IMR-90 (cell line): ENCODE results near the gene CAPN10. TPM values are rescaled to one million over a fixed set of nuclear protein-coding genes. Genes with fewer than 3 reads are reported as not detected.

ENCODE experiments used
- ATAC-seq: fragments of 200-7000 bp; cut with Tn5 transposase; 2 replicates; pipeline ENCODE4 v1.9.1; 2020; ENCODE audit warnings: low read depth, mild to moderate bottlenecking, moderate library complexity
- BruUV-seq: library from RNA; stranded (reverse); fragments of 400-500 nt; replicated peaks from 2 replicates; lab custom pipeline; 2021; lab: Mats Ljungman, UMichigan
- CTCF ChIA-PET: fragments of 300-600 bp; formaldehyde crosslinking; extraction: SDS; loops from one replicate; lab custom pipeline; 2021; ENCODE audit warnings: antibody characterized with exemption; lab: Yijun Ruan, JAX
- POLR2A ChIA-PET: fragments of 300-600 bp; sonication (Branson Sonifier 250); formaldehyde crosslinking; loops from one replicate; lab custom pipeline; 2022; ENCODE audit warnings: antibody characterized with exemption; ENCODE audit not compliant: unreplicated experiment; lab: Charles Lee
- DNase-seq: peaks from one replicate; pipeline ENCODE4 v3.0.0; 2013
- H2AFZ ChIP-seq: replicated peaks from 2 replicates; pipeline ENCODE3; 2013; ENCODE audit warnings: low read length, mild to moderate bottlenecking; ENCODE audit not compliant: poor library complexity
- H2AK5ac ChIP-seq: 2 replicates; pipeline ENCODE4 v1.6.1; 2013; ENCODE audit warnings: low read depth, low read length, inconsistent platforms
- H2AK9ac ChIP-seq: replicated peaks from 2 replicates; pipeline ENCODE3; 2013; ENCODE audit warnings: mild to moderate bottlenecking, low read depth, low read length, moderate library complexity; ENCODE audit not compliant: poor library complexity
- H2BK120ac ChIP-seq: 2 replicates; pipeline ENCODE4 v1.6.1; 2013; ENCODE audit warnings: low read depth, low read length, inconsistent platforms
- H2BK15ac ChIP-seq: 3 replicates; pipeline ENCODE4 v1.6.1; 2013; ENCODE audit warnings: low read depth, low read length, inconsistent platforms
- H2BK20ac ChIP-seq: 2 replicates; pipeline ENCODE4 v1.6.1; 2013; ENCODE audit warnings: low read depth, mild to moderate bottlenecking, inconsistent platforms, low read length, moderate library complexity
- H2BK5ac ChIP-seq: 2 replicates; pipeline ENCODE4 v1.6.1; 2013; ENCODE audit warnings: mild to moderate bottlenecking, low read depth, low read length, inconsistent platforms; ENCODE audit not compliant: poor library complexity, severe bottlenecking
- H3K14ac ChIP-seq: replicated peaks from 2 replicates; pipeline ENCODE4 v1.6.1; 2013; ENCODE audit warnings: low read depth, low read length, inconsistent platforms
- H3K18ac ChIP-seq: 2 replicates; pipeline ENCODE4 v1.6.1; 2013; ENCODE audit warnings: low read depth, low read length, control low read depth
- H3K23ac ChIP-seq: 2 replicates; pipeline ENCODE4 v1.6.1; 2013; ENCODE audit warnings: low read depth, low read length, inconsistent platforms
- H3K27ac ChIP-seq: 2 replicates; pipeline ENCODE4 v1.5.1; 2013; ENCODE audit warnings: mild to moderate bottlenecking, control low read depth, low read length; ENCODE audit not compliant: insufficient read depth
- H3K27me3 ChIP-seq: 2 replicates; pipeline ENCODE4 v1.6.1; 2013; ENCODE audit warnings: low read length; ENCODE audit not compliant: control insufficient read depth, insufficient read depth
- H3K36me3 ChIP-seq: 2 replicates; pipeline ENCODE4 v1.6.1; 2013; ENCODE audit warnings: low read length, mixed read lengths; ENCODE audit not compliant: control insufficient read depth, insufficient read depth
- H3K4ac ChIP-seq: 2 replicates; pipeline ENCODE4 v1.6.1; 2013; ENCODE audit warnings: low read depth, low read length, inconsistent platforms
- H3K4me1 ChIP-seq: 2 replicates; pipeline ENCODE4 v1.6.1; 2013; ENCODE audit warnings: low read length, mixed read lengths; ENCODE audit not compliant: control insufficient read depth, insufficient read depth
- H3K4me2 ChIP-seq: 2 replicates; pipeline ENCODE4 v1.6.1; 2013; ENCODE audit warnings: low read depth, mild to moderate bottlenecking, control low read depth, low read length, moderate library complexity
- H3K4me3 ChIP-seq: 2 replicates; pipeline ENCODE4 v1.5.1; 2013; ENCODE audit warnings: low read depth, mild to moderate bottlenecking, control low read depth, low read length, moderate library complexity; ENCODE audit not compliant: insufficient read depth
- H3K56ac ChIP-seq: 2 replicates; pipeline ENCODE4 v1.6.1; 2013; ENCODE audit warnings: low read length, inconsistent platforms; ENCODE audit not compliant: insufficient read depth; ENCODE audit errors: extremely low read depth
- H3K79me1 ChIP-seq, 2 experiments: 2 replicates each; pipeline ENCODE4 v1.6.1; 2013; ENCODE audit warnings: low read length in 2 of 2, inconsistent platforms in 1 of 2, low read depth in 1 of 2
- H3K9ac ChIP-seq: 2 replicates; pipeline ENCODE4 v1.6.1; 2013; ENCODE audit warnings: low read depth, low read length, control low read depth
- H3K9me1 ChIP-seq: 2 replicates; pipeline ENCODE4 v1.6.1; 2013; ENCODE audit warnings: low read length, inconsistent platforms; ENCODE audit not compliant: insufficient read depth
- H3K9me3 ChIP-seq: 2 replicates; pipeline ENCODE4 v1.6.1; 2013; ENCODE audit warnings: low read length; ENCODE audit not compliant: control insufficient read depth, insufficient read depth
- H4K20me1 ChIP-seq: 2 replicates; pipeline ENCODE4 v1.6.1; 2013; ENCODE audit warnings: low read length, inconsistent platforms; ENCODE audit not compliant: insufficient read depth
- H4K5ac ChIP-seq: 2 replicates; pipeline ENCODE4 v1.6.1; 2013; ENCODE audit warnings: mild to moderate bottlenecking, low read depth, low read length, control low read depth
- H4K8ac ChIP-seq, 2 experiments: 2 replicates each; pipeline ENCODE4 v1.6.1; 2013; ENCODE audit warnings: low read depth in 2 of 2, low read length in 2 of 2, control low read depth in 1 of 2, inconsistent platforms in 1 of 2
- H4K91ac ChIP-seq: 2 replicates; pipeline ENCODE4 v1.6.1; 2013; ENCODE audit warnings: low read depth, low read length, inconsistent platforms; ENCODE audit not compliant: insufficient read depth
- CEBPB ChIP-seq: IDR thresholded peaks from 2 replicates; pipeline ENCODE4 v1.6.1; 2012; ENCODE audit warnings: low read depth, low read length, improper control_type of control experiment
- CHD1 ChIP-seq: IDR thresholded peaks from 2 replicates; pipeline ENCODE4 v1.6.1; 2012; ENCODE audit warnings: low read depth, low read length, improper control_type of control experiment
- CTCF ChIP-seq: conservative IDR thresholded peaks from 2 replicates; pipeline ENCODE4 v1.5.1; 2012; ENCODE audit warnings: mild to moderate bottlenecking, low read depth, low read length, improper control_type of control experiment
- ELK1 ChIP-seq: fragments of 150-350 bp; IDR thresholded peaks from 2 replicates; pipeline ENCODE4 v1.6.1; 2016; ENCODE audit warnings: low read depth, mild to moderate bottlenecking, low read length, moderate library complexity, borderline replicate concordance
- FOS ChIP-seq: fragments of 150-350 bp; IDR thresholded peaks from 2 replicates; pipeline ENCODE4 v1.6.1; 2016; ENCODE audit warnings: low read depth, low read length
- MAZ ChIP-seq: IDR thresholded peaks from 2 replicates; pipeline ENCODE4 v1.6.1; 2012; ENCODE audit warnings: low read depth, mild to moderate bottlenecking, low read length, improper control_type of control experiment, moderate library complexity, borderline replicate concordance
- MXI1 ChIP-seq: IDR thresholded peaks from 2 replicates; pipeline ENCODE4 v1.6.1; 2012; ENCODE audit warnings: low read depth, mild to moderate bottlenecking, low read length, moderate library complexity, borderline replicate concordance
- NFE2L2 ChIP-seq: fragments of 150-350 bp; IDR thresholded peaks from 2 replicates; pipeline ENCODE4 v1.6.1; 2016; ENCODE audit warnings: low read depth, mild to moderate bottlenecking, low read length
- POLR2A ChIP-seq: IDR thresholded peaks from 2 replicates; pipeline ENCODE4 v1.6.1; 2012; ENCODE audit warnings: mild to moderate bottlenecking, low read depth, low read length
- RAD21 ChIP-seq: IDR thresholded peaks from 2 replicates; pipeline ENCODE4 v1.6.1; 2012; ENCODE audit warnings: low read length, improper control_type of control experiment
- RCOR1 ChIP-seq: IDR thresholded peaks from 2 replicates; pipeline ENCODE4 v1.6.1; 2012; ENCODE audit warnings: mild to moderate bottlenecking, low read length, improper control_type of control experiment; ENCODE audit not compliant: insufficient replicate concordance
- RFX5 ChIP-seq: IDR thresholded peaks from 2 replicates; pipeline ENCODE4 v1.8.0; 2012; ENCODE audit warnings: low read depth, mild to moderate bottlenecking, low read length, moderate library complexity
- SMC3 ChIP-seq: fragments of 150-350 bp; IDR thresholded peaks from 2 replicates; pipeline ENCODE4 v1.6.1; 2016; ENCODE audit warnings: low read depth, mild to moderate bottlenecking, antibody characterized with exemption, low read length, moderate library complexity
- USF2 ChIP-seq: fragments of 150-350 bp; IDR thresholded peaks from 2 replicates; pipeline ENCODE4 v1.6.1; 2017; ENCODE audit warnings: mild to moderate bottlenecking, antibody characterized with exemption, low read length, low read depth
- dilution Hi-C: fragments of 300-500 bp; cut with HindIII; formaldehyde crosslinking; loops from one replicate; pipeline ENCODE4 v1.14.3; 2018; ENCODE audit warnings: low sequenced_read_pairs; ENCODE audit not compliant: unreplicated experiment
- in situ Hi-C: fragments of 300-500 bp; cut with MboI; formaldehyde crosslinking; loops from 3 replicates; pipeline ENCODE4 v1.14.3; 2019; ENCODE audit warnings: low sequenced_read_pairs, inconsistent platforms, mixed read lengths
- intact Hi-C: fragments of 100-400 bp; cut with micrococcal nuclease; formaldehyde crosslinking; loops from 2 replicates; pipeline ENCODE4 v1.10.0; 2022
- polyA plus RNA-seq, 3 experiments: library from polyadenylated mRNA; depleted of rRNA; stranded (reverse); fragments of >200 nt; gene quantifications; 2 replicates each; pipeline ENCODE4 v1.2.3, GENCODE V29; 2012; ENCODE audit warnings: low replicate concordance in 1 of 3
- total RNA-seq: library from RNA; depleted of rRNA; stranded (reverse); fragments of >200 nt; gene quantifications from 2 replicates; pipeline ENCODE4 v1.2.3, GENCODE V29; 2012

Gene CAPN10
- total and polyA plus RNA-seq, 2 of the 4 experiments (the other 2 are of a cell fraction) = 6.3 to 20.9 TPM

GRCh38 chr2:240539906-240540305, 46.6 kb upstream of the CAPN10 start:
- H3K4me3 ChIP-seq = no peak overlapping the region
- in situ Hi-C loops = no loop called here
- H3K9ac ChIP-seq = no peak overlapping the region
- no TSS peak for BruUV-seq
- no peak overlapping the region for H4K91ac ChIP-seq
- no peak overlapping the region for H3K56ac ChIP-seq
- H3K4me1 ChIP-seq = no peaks in the 10 kb centered on the region
- no peak overlapping the region for H3K23ac ChIP-seq
- no peak overlapping the region for H3K14ac ChIP-seq
- no peak overlapping the region for H2BK15ac ChIP-seq
- no peak overlapping the region for H3K18ac ChIP-seq
- peaks cover 4% of the 10 kb centered on the region; the same call in 1 of the 2 replicates for H3K9me1 ChIP-seq
- H3K4me2 ChIP-seq = no peak overlapping the region
- no peak overlapping the region for H2AFZ ChIP-seq
- no peak overlapping the region for H4K8ac ChIP-seq
- no peak overlapping the region for H2BK120ac ChIP-seq
- H3K79me1 ChIP-seq = no peaks in the 10 kb centered on the region; a peak in 1 of 4 replicates
- TF ChIP-seq POLR2A = no peak
- TF ChIP-seq MXI1 = no peak
- no peak for TF ChIP-seq CHD1
- no peak for TF ChIP-seq RFX5
- TF ChIP-seq FOS = no peak
- TF ChIP-seq ELK1 = no peak
- no peak for TF ChIP-seq RCOR1
- TF ChIP-seq NFE2L2 = no peak
- no peak for TF ChIP-seq CTCF
- no peak for TF ChIP-seq SMC3
- no peak for TF ChIP-seq RAD21
- TF ChIP-seq USF2 = no peak
- no peak for TF ChIP-seq MAZ
- TF ChIP-seq CEBPB = no peak
- H3K9me3 ChIP-seq = no peaks in the 10 kb centered on the region
- no peak overlapping the region for H3K4ac ChIP-seq
- no peak overlapping the region for H2AK9ac ChIP-seq
- no peak for ATAC-seq
- no peak overlapping the region for H3K27ac ChIP-seq
- ChIA-PET CTCF (no interaction called here), POLR2A (no interaction called here)
- H3K27me3 ChIP-seq = no peaks in the 10 kb centered on the region
- intact Hi-C loops = no loop called here
- H3K36me3 ChIP-seq = peaks cover 6% of the 10 kb centered on the region
- dilution Hi-C loops = no loop called here
- no peaks in the 10 kb centered on the region for H4K20me1 ChIP-seq
- no peak overlapping the region for H2AK5ac ChIP-seq
- no peak overlapping the region for H2BK20ac ChIP-seq
- H2BK5ac ChIP-seq = no peak overlapping the region
- DNase-seq = peak; percentile 14
- H4K5ac ChIP-seq = no peak overlapping the region
